Mesenchymal stem cell (in vitro differentiated cells and primary cell): ENCODE results near the gene DESI1.
"Not testable (repeated sequence)": the region's sequence is repeated elsewhere in the genome, so short reads cannot be mapped to it uniquely, and the experiment has no call there.

Experiments used
- DNase-seq: peaks from one replicate; pipeline ENCODE4 v3.0.0-alpha.2; 2013
- H2AFZ ChIP-seq: one replicate; pipeline ENCODE4 v1.6.1; 2013; ENCODE audit warnings: low read depth, mild to moderate bottlenecking, control low read depth, inconsistent platforms, low read length, moderate library complexity
- H2AK5ac ChIP-seq: 2 replicates; pipeline ENCODE4 v1.6.1; 2013; ENCODE audit warnings: low read length, moderate library complexity, mild to moderate bottlenecking, inconsistent platforms; ENCODE audit not compliant: severe bottlenecking
- H2BK120ac ChIP-seq: one replicate; pipeline ENCODE4 v1.6.1; 2013; ENCODE audit warnings: low read depth, mild to moderate bottlenecking, inconsistent platforms, low read length, moderate library complexity
- H2BK12ac ChIP-seq, 2 experiments: one replicate each; pipeline ENCODE4 v1.6.1; 2013; ENCODE audit warnings: inconsistent platforms in 2 of 2, low read length in 2 of 2, mild to moderate bottlenecking in 2 of 2, moderate library complexity in 2 of 2, control low read depth in 1 of 2
- H2BK15ac ChIP-seq: one replicate; pipeline ENCODE4 v1.6.1; 2013; ENCODE audit warnings: mild to moderate bottlenecking, low read depth, inconsistent platforms; ENCODE audit not compliant: poor library complexity, severe bottlenecking
- H2BK5ac ChIP-seq: 2 replicates; pipeline ENCODE4 v1.6.1; 2013; ENCODE audit warnings: low read depth, mild to moderate bottlenecking, low read length, control low read depth, inconsistent platforms; ENCODE audit not compliant: poor library complexity, severe bottlenecking
- H3K14ac ChIP-seq, 2 experiments: one replicate each; pipeline ENCODE4 v1.6.1; 2013; ENCODE audit warnings: inconsistent platforms in 2 of 2, low read length in 2 of 2, control low read depth in 1 of 2, mild to moderate bottlenecking in 1 of 2, moderate library complexity in 1 of 2
- H3K18ac ChIP-seq, 2 experiments: one replicate each; pipeline ENCODE4 v1.6.1; 2013; ENCODE audit warnings: inconsistent platforms in 2 of 2, low read length in 2 of 2, control low read depth in 1 of 2, low read depth in 1 of 2, mild to moderate bottlenecking in 1 of 2
- H3K23ac ChIP-seq, 2 experiments: one replicate each; pipeline ENCODE4 v1.6.1; 2013; ENCODE audit warnings: inconsistent platforms in 2 of 2, low read length in 2 of 2, mild to moderate bottlenecking in 2 of 2, moderate library complexity in 2 of 2, control low read depth in 1 of 2
- H3K27ac ChIP-seq: 2 replicates; pipeline ENCODE4 v1.5.1; 2013; ENCODE audit warnings: mild to moderate bottlenecking, moderate library complexity, low read length, control low read depth, inconsistent platforms; ENCODE audit not compliant: poor library complexity, severe bottlenecking
- H3K27me3 ChIP-seq, 2 experiments: 2 replicates each; pipeline versions ENCODE4 v1.6.1 to v1.7.0; 2013; ENCODE audit warnings: low read length in 2 of 2, mild to moderate bottlenecking in 2 of 2, moderate library complexity in 2 of 2, control low read depth in 1 of 2, inconsistent platforms in 1 of 2; ENCODE audit not compliant: control insufficient read depth in 1 of 2, insufficient read depth in 1 of 2
- H3K36me3 ChIP-seq, 2 experiments: 2 replicates each; pipeline versions ENCODE4 v1.6.1 to v1.7.0; 2013; ENCODE audit warnings: low read length in 2 of 2, control low read depth in 1 of 2, inconsistent platforms in 1 of 2, low read depth in 1 of 2, mild to moderate bottlenecking in 1 of 2; ENCODE audit not compliant: insufficient read depth in 2 of 2, control insufficient read depth in 1 of 2
- H3K4ac ChIP-seq, 2 experiments: one replicate each; pipeline ENCODE4 v1.6.1; 2013; ENCODE audit warnings: inconsistent platforms in 2 of 2, low read length in 2 of 2, mild to moderate bottlenecking in 2 of 2, moderate library complexity in 2 of 2, control low read depth in 1 of 2, low read depth in 1 of 2
- H3K4me1 ChIP-seq: 2 replicates; pipeline ENCODE4 v1.6.1; 2013; ENCODE audit warnings: low read depth, low read length, control low read depth; ENCODE audit not compliant: control insufficient read depth, insufficient read depth
- H3K4me2 ChIP-seq: 2 replicates; pipeline ENCODE4 v1.6.1; 2013; ENCODE audit warnings: low read length, mild to moderate bottlenecking, inconsistent platforms; ENCODE audit not compliant: poor library complexity, severe bottlenecking
- H3K4me3 ChIP-seq, 2 experiments: 2 replicates each; pipeline versions ENCODE4 v1.5.1 to v1.7.0; 2013; ENCODE audit warnings: low read length in 2 of 2, mild to moderate bottlenecking in 2 of 2, control low read depth in 1 of 2, low read depth in 1 of 2; ENCODE audit not compliant: insufficient read depth in 1 of 2
- H3K79me1 ChIP-seq: replicated peaks from 2 replicates; pipeline ENCODE4 v1.6.1; 2013; ENCODE audit warnings: mild to moderate bottlenecking, control low read depth, low read length, inconsistent platforms; ENCODE audit not compliant: poor library complexity, severe bottlenecking
- H3K9ac ChIP-seq: 2 replicates; pipeline ENCODE4 v1.7.0; 2013; ENCODE audit warnings: mild to moderate bottlenecking, low read length, moderate library complexity
- H3K9me3 ChIP-seq: 2 replicates; pipeline ENCODE4 v1.7.0; 2013; ENCODE audit warnings: mild to moderate bottlenecking, low read length; ENCODE audit not compliant: control insufficient read depth
- H4K8ac ChIP-seq: one replicate; pipeline ENCODE4 v1.6.1; 2013; ENCODE audit warnings: inconsistent platforms, mild to moderate bottlenecking, low read length, moderate library complexity
- H4K91ac ChIP-seq: one replicate; pipeline ENCODE4 v1.6.1; 2013; ENCODE audit warnings: mild to moderate bottlenecking, low read length, inconsistent platforms
- WGBS: methylation state at CpG from one replicate; pipeline ENCODE4 v1.1.7; 2013; ENCODE audit warnings: mixed read lengths; 5-methylcytosine and 5-hydroxymethylcytosine counted together

DESI1 gene

DNA sequence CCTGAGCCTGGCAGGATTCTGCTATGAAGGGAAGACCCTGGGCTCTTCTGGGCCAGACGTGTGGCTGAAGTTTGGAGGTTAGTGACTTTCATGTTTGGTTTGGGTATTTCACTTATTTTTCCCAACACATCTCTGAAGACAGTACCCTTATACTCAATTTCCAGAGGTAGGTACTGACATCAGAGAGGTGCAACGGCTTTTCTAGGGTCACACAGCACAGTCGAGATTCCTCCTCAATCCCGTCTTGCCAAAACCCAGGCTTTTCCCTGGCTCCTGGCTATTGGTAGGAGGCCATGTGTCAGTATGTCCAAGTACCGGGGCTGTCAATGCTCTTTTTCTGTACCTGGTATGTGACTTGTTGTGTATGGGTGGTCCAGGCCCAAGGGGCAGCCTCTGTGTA lies 25.1 kb downstream of the DESI1 start:
- H3K4me3 ChIP-seq: no peak overlapping the region
- peaks cover 7 to 19% of the 10 kb centered on the region in 2 experiments for H3K36me3 ChIP-seq
- H2AK5ac ChIP-seq: peak overlapping the region; percentile 4
- H3K18ac ChIP-seq: no peak overlapping the region
- H4K91ac ChIP-seq: no peak overlapping the region
- no peak overlapping the region for H3K27ac ChIP-seq
- no peak overlapping the region for H2BK120ac ChIP-seq
- H2AFZ ChIP-seq: no peak overlapping the region
- peaks cover 20% of the 10 kb centered on the region for H3K4me1 ChIP-seq
- DNase-seq: no peak
- H2BK12ac ChIP-seq: no peak overlapping the region
- no peak overlapping the region for H2BK15ac ChIP-seq
- H3K79me1 ChIP-seq: peaks cover 3% of the 10 kb centered on the region
- no peak overlapping the region for H3K9ac ChIP-seq
- no peaks in the 10 kb centered on the region for H3K27me3 ChIP-seq
- WGBS: 99% methylated on average over 4 of the region's 5 CpGs
- H3K4ac ChIP-seq: no peak overlapping the region
- no peak overlapping the region for H3K14ac ChIP-seq
- H4K8ac ChIP-seq: peak overlapping the region; percentile 76
- no peak overlapping the region for H3K4me2 ChIP-seq
- H2BK5ac ChIP-seq: no peak overlapping the region
- no peaks in the 10 kb centered on the region for H3K9me3 ChIP-seq
- H3K23ac ChIP-seq: no peak overlapping the region

DNA sequence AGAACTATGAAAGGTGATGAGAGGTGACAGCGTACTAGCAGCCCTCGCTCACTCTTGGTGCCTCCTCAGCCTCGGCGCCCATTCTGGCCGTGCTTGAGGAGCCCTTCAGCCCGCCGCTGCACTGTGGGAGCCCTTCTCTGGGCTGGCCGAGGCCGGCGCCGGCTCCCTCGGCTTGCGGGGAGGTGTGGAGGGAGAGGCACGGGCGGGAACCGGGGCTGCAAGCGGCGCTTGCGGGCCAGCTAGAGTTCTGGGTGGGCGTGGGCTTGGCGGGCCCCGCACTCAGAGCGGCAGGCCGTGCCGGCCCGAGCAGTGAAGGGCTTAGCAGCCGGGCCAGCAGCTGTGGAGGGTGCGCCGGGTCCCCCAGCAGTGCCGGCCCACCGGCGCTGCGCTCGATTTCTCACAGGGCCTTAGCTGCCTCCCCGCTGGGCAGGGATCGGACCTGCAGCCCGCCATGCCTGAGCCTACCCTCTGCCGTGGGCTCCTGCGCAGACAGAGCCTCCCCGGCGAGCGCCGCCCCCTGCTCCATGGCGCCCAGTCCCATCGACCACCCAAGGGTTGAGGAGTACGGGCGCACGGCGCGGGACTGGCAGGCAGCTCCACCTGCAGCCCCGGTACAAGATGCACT lies 27.4 kb downstream of the DESI1 start:
- H3K27ac ChIP-seq, H3K27me3 ChIP-seq, H3K36me3 ChIP-seq, H3K4me2 ChIP-seq, H4K91ac ChIP-seq, H2AFZ ChIP-seq, H2BK15ac ChIP-seq, H4K8ac ChIP-seq, H3K14ac ChIP-seq, DNase-seq, H3K9ac ChIP-seq, H2BK12ac ChIP-seq, H3K9me3 ChIP-seq, H2BK5ac ChIP-seq, H2AK5ac ChIP-seq, H3K18ac ChIP-seq, H3K23ac ChIP-seq, H3K4me3 ChIP-seq, H2BK120ac ChIP-seq, H3K4ac ChIP-seq: not testable (repeated sequence)
- WGBS: 97% methylated on average over 49 of the region's 51 CpGs
- Histone ChIP-seq H3K79me1 (peaks cover 11% of the 10 kb centered on the region), H3K4me1 (peaks cover 26% of the 10 kb centered on the region)

DNA sequence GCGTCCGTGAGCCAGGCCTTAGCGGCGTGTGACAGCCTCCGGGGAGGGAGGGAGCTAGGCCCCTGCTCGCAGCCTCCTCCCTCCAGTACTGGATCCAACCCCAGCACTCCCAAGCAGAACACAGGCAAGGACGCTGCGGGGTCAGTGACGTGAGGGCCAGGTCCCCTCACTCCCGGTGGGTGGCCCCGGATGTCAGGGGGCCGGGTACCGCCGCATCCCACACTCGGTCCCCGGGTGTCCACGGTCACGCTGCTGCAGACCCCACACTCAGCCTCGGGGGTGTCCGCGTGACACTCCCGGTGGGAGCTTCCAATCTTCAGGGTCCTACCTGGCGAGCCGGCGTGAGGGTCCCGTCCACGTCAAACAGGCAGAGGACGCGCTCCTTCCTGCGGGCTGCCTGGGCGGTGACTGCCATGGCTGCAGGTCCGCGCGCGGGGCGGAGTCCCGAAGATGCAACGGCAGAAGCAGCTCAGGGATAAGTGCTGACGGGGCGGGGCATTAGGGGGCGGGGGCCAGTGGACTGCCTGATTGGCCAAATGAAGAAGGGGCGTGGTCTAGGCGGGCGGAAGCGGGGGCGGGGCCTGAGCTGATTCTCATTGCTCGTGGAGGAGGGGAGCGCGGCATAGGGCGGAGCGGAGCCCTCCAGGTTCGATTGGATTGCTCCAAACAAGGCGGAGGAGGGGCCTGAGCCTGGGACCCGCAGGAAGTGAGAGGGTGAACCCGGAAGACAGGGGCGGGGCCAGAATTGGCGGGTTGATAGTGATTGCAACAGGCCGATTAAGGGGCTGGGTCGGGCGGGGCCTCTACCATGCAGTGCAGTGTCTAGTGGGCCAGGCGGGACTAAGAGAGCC lies 31.2 kb downstream of the DESI1 start, which contains the start of gene PMM1:
TSS of gene PMM1 (minus strand) at position 450 of the 851 bp plus-strand sequence. CDS start at position 415, 35 bp downstream.
- Histone ChIP-seq H3K23ac (peak within 1 kb of the TSS in 1 of 2 experiments; percentile 19), H3K9me3 (no peaks in the 10 kb centered on the region), H3K4ac (peak within 1 kb of the TSS; percentile 77 to 93), H2BK12ac (peak within 1 kb of the TSS; percentile 37 to 50), H3K18ac (peak within 1 kb of the TSS; percentile 87 to 92), H4K8ac (peak within 1 kb of the TSS; percentile 88), H2AK5ac (peak within 1 kb of the TSS; percentile 43), H3K14ac (peak within 1 kb of the TSS in 1 of 2 experiments; percentile 63), H3K27me3 (no peaks in the 10 kb centered on the region), H3K9ac (peak within 1 kb of the TSS; percentile 95), H3K4me3 (peak within 1 kb of the TSS; percentile 91 to 99), H2BK120ac (peak within 1 kb of the TSS; percentile 87), H2BK5ac (no peak within 1 kb of the TSS), H3K79me1 (peaks cover 20% of the 10 kb centered on the region), H3K27ac (peak within 1 kb of the TSS; percentile 65), H4K91ac (peak within 1 kb of the TSS; percentile 97), H3K4me2 (peak within 1 kb of the TSS; percentile 90), H3K4me1 (peaks cover 16% of the 10 kb centered on the region), H2BK15ac (peak within 1 kb of the TSS; percentile 98), H2AFZ (peak within 1 kb of the TSS; percentile 96), H3K36me3 (peaks cover 12 to 14% of the 10 kb centered on the region in 2 experiments)
- 1% methylated on average over 52 of the region's 61 CpGs for WGBS
- peak; percentile 99 for DNase-seq

DNA sequence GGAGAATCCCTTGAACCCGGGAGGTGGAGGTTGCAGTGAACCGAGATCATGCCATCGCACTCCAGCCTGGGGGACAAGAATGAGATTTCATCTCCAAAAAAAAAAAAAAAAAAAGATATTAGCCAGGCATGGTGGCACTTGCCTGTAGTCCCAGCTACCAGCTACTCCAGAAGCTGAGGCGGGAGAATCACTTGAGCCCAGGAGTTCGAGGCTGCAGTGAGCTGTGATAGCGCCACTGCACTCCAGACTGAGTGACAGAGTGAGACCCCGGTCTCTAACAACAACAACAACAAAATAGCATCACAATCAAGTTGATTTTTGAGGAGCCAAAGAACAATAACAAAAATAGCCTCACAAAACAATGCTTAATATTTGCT lies 33.5 kb downstream of the DESI1 start:
- Histone ChIP-seq H3K4me1 (peaks cover 16% of the 10 kb centered on the region), H3K79me1 (peaks cover 28% of the 10 kb centered on the region), H3K18ac (no peak overlapping the region), H2BK12ac (no peak overlapping the region), H4K91ac (no peak overlapping the region), H2BK5ac (no peak overlapping the region), H3K23ac (no peak overlapping the region), H3K14ac (no peak overlapping the region), H3K27me3 (no peaks in the 10 kb centered on the region), H3K4me2 (peak overlapping the region; percentile 56), H3K4ac (no peak overlapping the region), H3K9ac (peak overlapping the region; percentile 95), H3K9me3 (no peaks in the 10 kb centered on the region), H2BK120ac (no peak overlapping the region), H3K27ac (no peak overlapping the region), H3K36me3 (peaks cover 34 to 36% of the 10 kb centered on the region in 2 experiments), H2AFZ (no peak overlapping the region), H3K4me3 (peak overlapping the region in 1 of 2 experiments; percentile 99), H2AK5ac (no peak overlapping the region), H2BK15ac (no peak overlapping the region), H4K8ac (no peak overlapping the region)
- WGBS: 95% methylated on average over 7 of the region's 7 CpGs
- no peak for DNase-seq
